GM19099 (cell line): ENCODE results near the gene SLC12A8.

Source experiments
- POLR2A ChIP-seq: IDR thresholded peaks from 3 replicates; pipeline ENCODE4 v1.6.1; 2011; ENCODE audit warnings: low read depth; ENCODE audit not compliant: insufficient read length; ENCODE audit errors: extremely low read depth

Gene SLC12A8

DNA sequence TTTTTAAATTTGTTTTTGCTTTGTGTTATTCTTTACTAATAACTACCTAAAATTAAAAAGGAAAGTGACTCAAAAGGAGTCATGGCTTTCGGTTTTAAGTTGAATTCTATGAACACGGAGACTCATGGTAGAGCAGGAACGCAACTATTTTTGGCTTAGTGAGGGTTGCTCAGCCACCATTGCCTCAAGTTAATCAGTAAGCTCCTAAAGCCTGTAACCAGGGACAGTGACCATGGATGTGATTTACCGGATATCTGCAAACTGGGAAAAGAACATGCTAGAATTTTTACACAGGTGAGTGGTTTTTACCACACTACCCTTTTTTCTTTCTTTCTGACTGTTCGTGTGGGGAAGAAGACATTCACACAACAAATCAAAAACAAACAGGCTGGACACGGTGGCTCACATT lies 11.8 kb downstream of the SLC12A8 start:
- no peak for TF ChIP-seq POLR2A

DNA sequence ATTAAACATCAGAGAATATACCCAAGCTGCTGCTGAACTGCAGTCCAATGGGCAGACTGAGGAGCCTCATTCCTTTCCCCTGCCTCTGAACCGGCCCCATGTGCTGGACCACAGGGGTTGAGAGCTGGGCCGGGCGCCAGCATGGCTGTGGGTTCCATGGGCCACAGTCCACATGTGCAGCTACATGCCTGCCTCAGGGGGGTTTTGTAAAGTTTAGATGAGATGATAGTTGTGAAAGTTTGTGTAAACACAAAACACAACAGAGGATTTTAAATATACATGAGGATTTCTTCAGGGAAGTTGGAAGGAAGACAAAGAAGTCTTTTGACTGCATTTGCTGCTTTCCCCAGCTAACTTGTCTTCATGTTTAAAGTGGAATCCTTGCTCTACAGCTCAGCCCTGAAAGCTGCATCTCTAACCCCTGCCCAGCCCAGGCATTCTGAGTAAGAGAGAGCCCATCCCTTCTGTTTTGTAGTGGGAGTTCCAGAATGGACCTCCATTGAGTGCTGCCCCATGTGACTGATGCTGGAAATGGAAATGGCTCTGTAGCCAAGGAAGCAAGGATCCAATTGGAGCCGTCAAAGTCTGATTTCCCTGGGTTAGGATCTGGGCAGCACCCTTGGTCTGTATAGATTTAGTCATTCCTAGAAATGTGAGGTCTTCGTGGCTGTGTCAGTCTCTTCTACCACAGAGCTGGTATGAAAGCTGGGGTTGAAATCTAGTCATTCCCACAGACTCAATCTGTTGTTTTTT lies 17.5 kb downstream of the SLC12A8 start:
- no peak for TF ChIP-seq POLR2A

DNA sequence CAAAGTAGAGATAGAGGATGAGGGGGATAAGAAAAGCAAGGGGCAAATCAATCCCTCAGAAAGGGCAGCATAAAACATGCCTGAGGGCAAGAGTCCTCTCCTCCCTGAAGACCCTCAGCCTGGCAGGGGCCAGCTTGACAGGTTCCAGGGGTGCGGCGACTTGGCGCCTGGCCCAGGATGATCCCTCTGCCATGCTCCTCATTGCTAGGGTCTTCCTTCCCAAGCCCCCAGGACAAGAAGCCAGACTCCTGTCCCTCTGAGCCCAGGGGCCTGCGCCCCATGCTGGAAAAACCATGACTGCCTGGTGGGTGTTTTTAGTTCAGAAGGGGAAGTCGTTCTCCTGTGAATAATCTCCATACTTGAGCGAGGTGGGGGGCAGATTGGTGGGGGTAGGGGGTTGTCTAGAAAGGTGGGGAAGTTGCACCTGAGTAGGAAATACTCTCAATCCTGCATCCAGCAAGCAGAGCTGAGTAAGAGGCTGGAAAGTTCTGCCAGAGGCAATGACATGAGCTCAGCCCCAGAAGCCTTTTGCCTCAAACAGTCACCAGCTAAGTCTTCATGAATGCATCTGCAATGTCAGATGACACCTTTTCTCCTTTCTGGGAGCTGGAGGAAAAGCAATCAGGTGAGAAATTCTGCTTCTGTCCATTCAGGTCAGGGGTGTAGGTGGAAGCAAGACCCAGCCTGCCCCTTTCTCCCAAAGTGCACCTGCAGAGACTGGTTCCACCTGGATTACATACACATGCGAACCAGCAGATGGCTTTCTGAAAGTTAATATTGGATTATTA lies 18.3 kb downstream of the SLC12A8 start:
- no peak for TF ChIP-seq POLR2A

DNA sequence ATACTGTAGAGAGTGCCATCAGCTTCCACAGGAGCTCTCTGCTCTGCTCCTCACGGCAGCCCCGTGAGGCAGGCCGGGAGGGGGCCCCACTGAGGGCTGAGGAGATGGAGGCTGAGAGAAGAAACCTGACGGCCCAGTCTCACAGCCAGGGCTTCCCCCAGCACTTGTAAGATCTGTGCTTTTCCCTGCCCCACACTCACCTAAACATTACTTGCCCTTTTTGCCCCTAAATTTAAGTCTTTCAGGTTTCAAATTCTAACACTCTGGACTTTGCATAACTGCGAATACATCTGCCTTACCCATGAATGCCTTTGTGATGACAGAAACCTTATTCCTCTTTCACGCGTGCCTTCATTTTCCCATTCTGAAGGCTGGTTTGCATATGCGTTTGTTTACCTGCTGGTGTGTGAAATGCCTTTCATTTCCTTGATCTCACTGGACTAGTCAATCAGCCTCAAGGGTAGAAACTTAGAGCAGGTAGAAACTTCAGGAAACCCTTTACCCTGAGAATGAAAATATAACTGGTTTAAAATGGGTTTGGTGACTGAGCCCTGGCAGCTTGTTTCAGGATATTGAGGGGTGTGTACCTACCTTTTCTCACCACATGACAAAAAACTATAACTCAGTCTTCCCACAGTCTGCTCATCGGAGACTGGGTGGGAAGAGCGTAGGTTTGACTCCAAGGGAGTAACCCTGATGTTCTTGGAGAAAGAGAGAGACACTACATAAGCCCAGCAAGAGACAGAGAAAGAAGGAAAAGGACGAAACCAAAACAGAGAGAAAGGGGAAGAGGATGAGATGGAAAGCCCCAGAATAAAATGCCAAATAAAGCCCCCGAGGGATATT lies 20.1 kb downstream of the SLC12A8 start:
- peak; percentile 27 for TF ChIP-seq POLR2A

DNA sequence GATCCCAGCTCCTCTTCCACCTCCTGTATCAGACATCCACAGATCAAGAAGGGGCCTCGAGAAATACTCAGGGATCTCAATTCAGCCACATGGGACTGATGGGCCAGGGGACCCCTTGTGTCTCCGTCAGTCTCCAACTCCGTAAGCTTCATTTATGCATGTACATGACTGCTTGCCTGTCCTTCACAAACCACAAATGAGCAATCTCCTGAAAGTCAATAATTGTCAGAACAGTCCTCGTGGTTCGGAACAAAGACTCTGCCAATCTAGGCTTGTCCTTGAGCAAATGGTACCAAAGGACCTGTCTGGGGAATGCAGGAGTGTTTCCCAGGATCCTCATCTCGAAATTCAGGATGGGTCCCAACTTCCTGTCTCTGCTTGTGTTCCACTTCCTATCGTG lies 20.8 kb downstream of the SLC12A8 start:
- TF ChIP-seq POLR2A: no peak

DNA sequence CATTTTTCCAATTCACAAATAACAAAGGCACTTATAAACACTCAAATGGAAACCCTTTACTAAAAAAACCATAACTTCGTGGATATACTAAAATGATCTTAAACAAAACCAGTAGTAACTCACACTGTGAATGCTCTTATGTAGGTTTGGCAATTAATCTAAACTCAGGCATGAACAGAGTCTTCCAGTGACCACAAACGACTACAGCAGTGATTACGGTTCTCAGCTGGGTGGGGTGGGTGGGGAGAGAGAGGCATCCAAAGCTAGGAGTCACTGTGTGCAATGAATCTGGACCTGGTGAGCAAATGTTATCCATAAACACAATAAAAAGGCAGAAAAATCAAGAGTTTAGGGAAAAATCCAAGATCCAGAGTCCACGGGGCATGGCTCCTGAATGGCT lies 21.3 kb downstream of the SLC12A8 start:
- TF ChIP-seq POLR2A: no peak

DNA sequence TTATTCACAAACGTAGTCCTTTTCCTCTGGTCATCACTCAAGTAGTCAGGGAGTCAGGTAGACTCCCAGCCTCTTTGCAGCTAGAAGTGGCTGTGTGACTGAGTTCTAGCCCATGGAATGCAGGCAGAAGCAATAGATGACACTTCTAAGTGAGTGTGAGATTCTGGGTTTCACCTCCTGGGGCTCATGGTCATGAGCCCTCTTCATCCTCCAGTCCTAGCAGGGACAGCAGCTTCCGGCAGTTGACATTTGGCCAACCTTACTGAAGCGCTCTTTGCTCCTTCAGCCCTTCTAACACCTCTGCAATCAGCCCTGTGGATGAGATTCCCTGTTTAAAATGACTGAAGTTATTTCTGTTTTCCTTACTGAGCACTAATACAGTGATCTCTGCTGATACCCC lies 21.8 kb downstream of the SLC12A8 start:
- TF ChIP-seq POLR2A: no peak

DNA sequence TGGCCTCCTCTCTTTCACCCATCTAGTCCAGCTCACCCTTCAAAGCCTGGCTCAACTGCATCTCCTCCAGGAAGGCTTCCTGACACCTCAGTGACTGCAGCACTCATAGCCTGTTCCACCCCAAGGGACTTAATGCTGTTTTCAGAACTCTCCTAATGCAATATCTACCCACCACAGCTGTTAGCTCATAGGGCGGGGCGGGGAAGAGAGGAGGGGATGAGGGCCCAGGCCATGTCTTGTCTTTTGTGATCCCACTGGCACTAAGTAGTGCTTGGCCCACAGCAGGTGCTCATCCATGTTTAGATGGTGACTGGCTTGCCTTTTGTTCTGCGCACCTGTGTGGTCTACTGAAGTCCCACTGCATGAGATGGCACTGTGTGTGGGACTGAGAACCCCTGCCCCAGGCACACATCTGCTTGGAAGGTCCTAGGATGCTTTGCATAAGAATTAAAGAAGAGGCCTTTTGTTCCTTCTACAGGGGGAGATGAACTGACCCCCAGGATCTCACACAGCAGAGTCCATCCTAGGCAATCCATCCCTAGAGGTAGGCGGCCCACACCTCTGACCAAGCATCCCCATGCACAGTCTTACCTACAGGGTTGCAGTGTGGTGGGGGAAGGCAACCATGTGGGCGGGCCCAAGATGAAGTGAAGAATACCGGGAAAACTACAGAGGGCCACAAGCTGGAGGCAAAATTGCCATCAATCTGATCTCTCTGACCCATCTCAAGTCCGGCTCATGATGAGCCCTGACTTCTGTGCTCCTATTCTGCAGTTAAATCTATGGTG lies 23.0 kb downstream of the SLC12A8 start:
- no peak for TF ChIP-seq POLR2A

DNA sequence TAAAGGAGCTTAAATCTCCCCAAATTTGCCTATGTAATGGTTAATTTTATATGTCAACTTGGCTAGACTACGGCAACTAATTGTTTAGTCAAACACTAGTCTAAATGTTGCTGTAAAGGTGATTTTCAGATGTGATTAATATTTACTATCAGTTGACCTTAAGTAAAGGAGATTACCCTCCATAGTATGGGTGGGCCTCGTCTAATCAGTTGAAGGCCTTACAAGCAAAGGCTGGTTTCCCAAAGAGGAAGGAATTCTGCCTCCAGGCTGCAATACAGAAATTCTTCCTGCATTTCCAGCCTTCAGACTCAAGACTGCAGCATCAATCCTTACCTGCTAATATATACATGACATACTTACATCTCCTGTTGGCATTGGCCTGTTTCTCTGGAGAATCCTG lies 23.6 kb downstream of the SLC12A8 start:
- TF ChIP-seq POLR2A: no peak

DNA sequence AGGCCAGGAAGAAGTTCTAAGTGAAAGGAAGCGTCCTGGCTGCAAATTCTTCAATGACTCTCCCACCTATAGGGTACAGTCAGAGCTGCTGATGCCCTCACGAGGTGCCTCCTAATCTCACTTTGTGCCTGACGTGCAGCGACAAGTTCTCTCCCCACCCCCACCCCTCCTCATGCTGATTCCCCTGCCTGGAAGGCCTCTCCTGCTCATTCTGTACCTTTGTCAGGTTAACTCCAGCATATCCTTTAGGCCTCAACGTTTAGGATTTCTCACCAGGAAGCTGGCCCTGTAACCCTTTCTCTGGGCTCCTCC lies 25.0 kb downstream of the SLC12A8 start:
- TF ChIP-seq POLR2A: no peak

DNA sequence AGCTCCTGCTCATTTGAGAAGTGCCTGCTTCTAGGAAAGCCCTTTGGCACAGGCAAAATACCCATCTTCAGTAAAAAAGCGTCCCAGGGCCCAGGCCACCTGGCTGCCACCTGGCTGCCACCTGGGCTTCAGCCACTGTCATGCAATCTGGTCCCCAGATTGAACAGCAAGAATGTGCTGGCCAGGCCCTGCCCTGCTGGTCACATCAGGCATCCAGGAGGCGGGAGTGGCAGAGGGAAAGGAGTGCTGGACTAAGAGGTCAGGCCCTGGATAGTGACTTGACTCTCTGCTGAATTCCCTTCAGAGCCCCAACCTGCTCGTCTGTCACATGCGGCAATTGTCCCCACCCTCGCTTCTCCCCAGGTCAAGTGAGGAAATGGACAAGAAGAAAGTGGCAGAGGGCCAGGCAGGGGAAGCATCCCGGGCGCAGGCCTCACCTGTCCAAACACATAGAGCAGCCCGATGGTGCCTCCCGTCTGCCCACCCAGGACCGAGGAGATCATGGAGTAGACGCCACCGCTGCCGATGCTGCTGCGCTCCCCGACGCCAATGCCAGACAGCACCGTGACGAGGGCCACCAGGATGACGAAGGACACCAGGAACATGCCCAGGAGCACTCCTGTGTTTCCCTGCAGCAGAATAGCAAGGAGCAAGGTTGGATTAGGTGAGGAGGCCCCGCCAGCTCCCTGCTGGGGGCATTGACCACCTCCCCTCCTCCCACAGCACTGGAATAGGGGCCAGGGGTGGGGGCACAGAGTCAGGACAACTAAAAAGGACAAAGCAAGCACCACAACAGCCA lies 25.5 kb downstream of the SLC12A8 start:
- no peak for TF ChIP-seq POLR2A

DNA sequence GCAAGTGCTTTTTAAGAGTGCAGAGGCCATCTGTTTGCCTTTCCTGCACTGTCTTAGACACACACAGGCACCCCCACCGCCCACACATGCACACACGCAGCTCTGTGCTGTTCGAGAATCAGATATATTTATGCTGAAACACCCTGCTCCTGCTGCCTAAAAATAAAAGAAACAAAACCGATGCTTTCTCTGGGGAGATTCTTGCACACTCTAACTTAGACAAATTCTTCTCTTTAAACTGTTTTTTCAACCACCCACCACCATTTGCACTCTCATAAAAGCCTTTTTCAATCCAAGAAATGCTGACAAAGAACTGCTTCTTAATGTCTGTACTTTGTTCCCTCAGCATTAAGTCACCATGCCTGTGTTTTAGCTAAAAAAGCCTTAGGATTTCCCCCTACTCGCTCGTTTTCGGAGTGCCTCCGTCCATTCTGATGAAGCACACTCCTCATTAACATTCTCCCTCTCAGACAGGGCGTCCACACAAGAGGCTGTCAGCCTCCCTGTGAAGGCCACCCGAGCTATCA lies 26.2 kb downstream of the SLC12A8 start:
- TF ChIP-seq POLR2A: no peak

DNA sequence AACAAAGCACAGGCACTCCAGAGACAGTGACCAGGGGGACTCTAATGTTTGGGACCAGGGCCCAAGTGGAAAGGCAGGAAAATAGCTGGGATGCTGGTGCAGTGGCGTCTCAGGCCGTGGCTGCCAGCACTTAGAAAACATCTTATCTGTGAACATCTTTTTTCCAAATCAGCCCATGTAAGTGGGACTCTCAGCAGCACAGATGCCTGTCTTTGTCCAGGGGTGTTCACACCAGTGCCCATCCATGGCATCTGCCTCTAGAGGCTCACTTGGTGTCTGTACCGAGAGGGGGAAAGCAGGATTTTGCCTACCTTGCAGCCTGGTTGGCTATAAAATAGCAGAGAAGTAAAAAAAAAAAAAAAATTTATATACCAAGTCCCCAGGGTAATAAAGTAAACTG lies 26.7 kb downstream of the SLC12A8 start:
- TF ChIP-seq POLR2A: no peak

DNA sequence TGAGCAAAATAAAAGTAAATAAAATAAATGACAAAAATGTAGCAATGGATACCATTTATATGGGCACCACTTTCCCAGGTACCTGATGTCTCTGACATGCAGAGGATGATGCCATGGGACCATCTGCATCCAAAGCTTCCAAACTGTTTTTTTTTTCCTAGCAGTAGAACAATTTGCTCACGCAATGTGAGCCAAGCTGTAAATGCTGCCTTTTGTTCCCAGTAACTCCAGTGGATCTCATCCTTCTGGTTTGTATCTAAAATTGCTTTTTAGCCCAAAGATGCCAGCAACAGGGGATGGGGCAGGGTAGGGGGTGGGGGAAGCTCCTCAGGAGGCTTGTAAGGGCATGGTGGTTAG lies 32.7 kb downstream of the SLC12A8 start:
- no peak for TF ChIP-seq POLR2A
